ENCODE results near the gene TOMM40.
A peak's percentile ranks its signal among the peaks of the same experiment; 100 is the strongest.
"Not testable (repeated sequence)": the region's sequence is repeated elsewhere in the genome, so short reads cannot be mapped to it uniquely, and the experiment has no call there.

Gene TOMM40

GRCh38 chr19:44909775-44910174 is 18.7 kb downstream of the TOMM40 start:
- TF ChIP-seq CTCF (IDR thresholded peaks at IDR 0.05) (no peak), ZFX (IDR thresholded peaks at IDR 0.05; ENCODE audit: borderline replicate concordance) (no peak)
- H3K27ac ChIP-seq, result no peak overlapping the region

- H3K27ac ChIP-seq, result not testable (repeated sequence)
Observed at GRCh38 chr19:44911896-44912295, 20.8 kb downstream of the TOMM40 start.

- no peak for TF ChIP-seq CTCF (IDR thresholded peaks at IDR 0.05)
- TF ChIP-seq ZFX (IDR thresholded peaks at IDR 0.05; ENCODE audit: borderline replicate concordance), result no peak
- no peak overlapping the region for H3K27ac ChIP-seq
Observed at GRCh38 chr19:44912854-44913253, 21.8 kb downstream of the TOMM40 start.

- H3K27ac ChIP-seq, result peak overlapping the region; percentile 67; the same call in 1 of the 2 replicates
Observed at GRCh38 chr19:44913512-44914432, 22.7 kb downstream of the TOMM40 start.

GRCh38 chr19:44914433-44915206 is 23.6 kb downstream of the TOMM40 start, which contains the start of gene APOC1:
TSS of gene APOC1 (plus strand) at chr19:44914608. CDS start at chr19:44914892, 284 bp downstream.
- peak within 1 kb of the TSS; percentile 67 for H3K27ac ChIP-seq

GRCh38 chr19:44924243-44924725 is 33.2 kb downstream of the TOMM40 start:
- no peak overlapping the region for H3K27ac ChIP-seq
- TF ChIP-seq ZFX (IDR thresholded peaks at IDR 0.05; ENCODE audit: borderline replicate concordance), result no peak

GRCh38 chr19:44925114-44925891 is 34.2 kb downstream of the TOMM40 start:
- no peak for TF ChIP-seq ZFX (IDR thresholded peaks at IDR 0.05; ENCODE audit: borderline replicate concordance)
- no peak for TF ChIP-seq CTCF (IDR thresholded peaks at IDR 0.05)

DNA sequence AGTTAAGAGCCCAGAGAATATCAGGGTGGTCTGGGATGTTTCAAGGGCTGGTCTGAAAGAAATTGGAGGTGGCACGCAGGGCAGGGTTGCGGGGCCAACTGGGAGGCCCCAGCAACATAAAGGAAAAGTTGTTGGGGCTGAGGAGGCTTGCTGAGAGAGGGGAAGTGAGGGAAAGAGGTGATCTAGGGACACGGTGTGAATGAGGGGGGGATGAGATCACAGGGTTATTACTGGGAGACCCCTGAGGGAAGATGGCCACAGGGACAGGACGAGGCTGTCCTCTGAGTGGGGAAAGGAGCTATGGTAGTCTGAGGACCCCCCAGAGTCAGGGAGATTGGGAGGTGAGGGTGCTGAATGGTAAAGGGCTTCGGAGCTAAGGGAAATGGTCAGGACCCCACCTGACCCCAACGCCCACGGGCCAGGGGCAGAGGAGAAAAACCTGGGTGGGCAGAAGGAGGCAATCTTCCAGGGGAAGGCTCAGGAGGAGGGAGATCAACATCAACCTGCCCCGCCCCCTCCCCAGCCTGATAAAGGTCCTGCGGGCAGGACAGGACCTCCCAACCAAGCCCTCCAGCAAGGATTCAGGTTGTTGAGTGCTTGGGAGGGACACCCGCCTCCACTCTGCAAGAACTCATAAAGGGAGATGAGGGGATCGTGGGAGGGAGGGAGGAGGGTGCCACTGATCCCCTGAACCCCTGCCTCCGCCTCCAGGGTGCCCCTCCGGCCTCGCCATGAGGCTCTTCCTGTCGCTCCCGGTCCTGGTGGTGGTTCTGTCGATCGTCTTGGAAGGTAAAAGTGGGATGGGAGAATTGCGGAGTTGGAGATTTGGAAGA is 35.4 kb downstream of the TOMM40 start:
- not testable (repeated sequence) for H3K27ac ChIP-seq

More at GRCh38 chr19:44925114-44925891, 34.2 kb downstream of the TOMM40 start:
- H3K27ac ChIP-seq, result no peak overlapping the region

- no peak overlapping the region for H3K27ac ChIP-seq
- no peak for TF ChIP-seq ZFX (IDR thresholded peaks at IDR 0.05; ENCODE audit: borderline replicate concordance)
- no peak for TF ChIP-seq CTCF (IDR thresholded peaks at IDR 0.05)
Observed at GRCh38 chr19:44927746-44928145, 36.7 kb downstream of the TOMM40 start.

Data from 22Rv1 (cell line).